ENCODE results near the gene PTPRO. TPM values are rescaled to one million over a fixed set of nuclear protein-coding genes. Genes with fewer than 3 reads are reported as not detected.

The PTPRO gene
- polyA plus RNA-seq, 1 donor (not counting 4 experiments of a cell fraction or from before 2014, with no cell fraction given): 0.17 TPM

GRCh38 chr12:15458008-15458407 lies 135.7 kb downstream of the PTPRO start:
- Histone ChIP-seq H3K4me3 (ENCODE audit: control insufficient read depth in 2 of 3, extremely low read depth in 1 of 3, insufficient read depth in 2 of 3, low read depth in 1 of 3, low read length in 3 of 3) (no peak overlapping the region), H3K36me3 (ENCODE audit: control insufficient read depth in 2 of 2, extremely low read depth in 1 of 2, insufficient read depth in 2 of 2, low read length in 2 of 2) (no peaks in the 10 kb centered on the region), H3K4me1 (ENCODE audit: control insufficient read depth, extremely low read depth, insufficient read depth, low read length) (no peaks in the 10 kb centered on the region), H3K27me3 (ENCODE audit: control insufficient read depth, extremely low read depth, insufficient read depth, low read length) (no peaks in the 10 kb centered on the region), H3K4me2 (ENCODE audit: control insufficient read depth, extremely low read depth, insufficient read depth, low read depth, low read length) (no peak overlapping the region), H3K9me1 (ENCODE audit: control insufficient read depth, extremely low read depth, insufficient read depth, low read length) (no peaks in the 10 kb centered on the region), H3K27ac (ENCODE audit: control insufficient read depth, insufficient read depth, low read length) (no peak overlapping the region), H3K79me2 (ENCODE audit: control insufficient read depth, insufficient read depth, low read length) (no peaks in the 10 kb centered on the region), H3K9me3 (ENCODE audit: control insufficient read depth, low read depth, low read length) (no peaks in the 10 kb centered on the region), H2AFZ (ENCODE audit: control insufficient read depth, low read length) (no peak overlapping the region), H4K20me1 (ENCODE audit: control insufficient read depth, extremely low read depth, insufficient read depth, low read length) (no peaks in the 10 kb centered on the region), H3K9ac (ENCODE audit: control insufficient read depth, extremely low read depth, insufficient read depth, low read length) (no peak overlapping the region)
- DNase-seq (ENCODE audit: low read depth, low spot score) (no peak), FAIRE-seq (no peak)
- TF ChIP-seq EZH2 (IDR thresholded peaks at IDR 0.05; ENCODE audit: low read length): no peak
- no peak for TF ChIP-seq CTCF (optimal IDR thresholded peaks at IDR 0.05 in 1 of 3, IDR thresholded peaks at IDR 0.05 in 1 of 3, conservative IDR thresholded peaks at IDR 0.05 in 1 of 3; ENCODE audit: extremely low read depth in 1 of 3, insufficient read depth in 2 of 3, low read length in 3 of 3)
- dilution Hi-C loops (cut with MboI; ENCODE audit: extremely low pct_ligation_motif_present, low sequenced_read_pairs): no loop called here

- no peak for TF ChIP-seq CTCF (optimal IDR thresholded peaks at IDR 0.05 in 1 of 3, IDR thresholded peaks at IDR 0.05 in 1 of 3, conservative IDR thresholded peaks at IDR 0.05 in 1 of 3; ENCODE audit: extremely low read depth in 1 of 3, insufficient read depth in 2 of 3, low read length in 3 of 3)
- no peak for TF ChIP-seq EZH2 (IDR thresholded peaks at IDR 0.05; ENCODE audit: low read length)
- Histone ChIP-seq H3K9me1 (ENCODE audit: control insufficient read depth, extremely low read depth, insufficient read depth, low read length) (no peaks in the 10 kb centered on the region), H3K36me3 (ENCODE audit: control insufficient read depth in 2 of 2, extremely low read depth in 1 of 2, insufficient read depth in 2 of 2, low read length in 2 of 2) (no peaks in the 10 kb centered on the region), H3K4me3 (ENCODE audit: control insufficient read depth in 2 of 3, extremely low read depth in 1 of 3, insufficient read depth in 2 of 3, low read depth in 1 of 3, low read length in 3 of 3) (no peak overlapping the region), H3K9ac (ENCODE audit: control insufficient read depth, extremely low read depth, insufficient read depth, low read length) (no peak overlapping the region), H3K4me1 (ENCODE audit: control insufficient read depth, extremely low read depth, insufficient read depth, low read length) (no peaks in the 10 kb centered on the region), H2AFZ (ENCODE audit: control insufficient read depth, low read length) (no peak overlapping the region), H3K9me3 (ENCODE audit: control insufficient read depth, low read depth, low read length) (no peaks in the 10 kb centered on the region), H3K27me3 (ENCODE audit: control insufficient read depth, extremely low read depth, insufficient read depth, low read length) (no peaks in the 10 kb centered on the region), H3K79me2 (ENCODE audit: control insufficient read depth, insufficient read depth, low read length) (no peaks in the 10 kb centered on the region), H4K20me1 (ENCODE audit: control insufficient read depth, extremely low read depth, insufficient read depth, low read length) (no peaks in the 10 kb centered on the region), H3K4me2 (ENCODE audit: control insufficient read depth, extremely low read depth, insufficient read depth, low read depth, low read length) (no peak overlapping the region), H3K27ac (ENCODE audit: control insufficient read depth, insufficient read depth, low read length) (no peak overlapping the region)
- FAIRE-seq (no peak), DNase-seq (ENCODE audit: low read depth, low spot score) (no peak)
- dilution Hi-C loops (cut with MboI; ENCODE audit: extremely low pct_ligation_motif_present, low sequenced_read_pairs): no loop called here
Measured at GRCh38 chr12:15468911-15469310, 146.6 kb downstream of the PTPRO start.

Measured in keratinocyte (primary cell).